NCI-H2196 treated with DMSO at 0.1 percent for 48 hours (cell line): ENCODE data around the gene TSPAN5.

Source experiments
- DNase-seq: peaks from one replicate; lab custom pipeline; 2025; ENCODE audit not compliant: unreplicated experiment; lab: John Stamatoyannopoulos, UW

Gene TSPAN5

DNA sequence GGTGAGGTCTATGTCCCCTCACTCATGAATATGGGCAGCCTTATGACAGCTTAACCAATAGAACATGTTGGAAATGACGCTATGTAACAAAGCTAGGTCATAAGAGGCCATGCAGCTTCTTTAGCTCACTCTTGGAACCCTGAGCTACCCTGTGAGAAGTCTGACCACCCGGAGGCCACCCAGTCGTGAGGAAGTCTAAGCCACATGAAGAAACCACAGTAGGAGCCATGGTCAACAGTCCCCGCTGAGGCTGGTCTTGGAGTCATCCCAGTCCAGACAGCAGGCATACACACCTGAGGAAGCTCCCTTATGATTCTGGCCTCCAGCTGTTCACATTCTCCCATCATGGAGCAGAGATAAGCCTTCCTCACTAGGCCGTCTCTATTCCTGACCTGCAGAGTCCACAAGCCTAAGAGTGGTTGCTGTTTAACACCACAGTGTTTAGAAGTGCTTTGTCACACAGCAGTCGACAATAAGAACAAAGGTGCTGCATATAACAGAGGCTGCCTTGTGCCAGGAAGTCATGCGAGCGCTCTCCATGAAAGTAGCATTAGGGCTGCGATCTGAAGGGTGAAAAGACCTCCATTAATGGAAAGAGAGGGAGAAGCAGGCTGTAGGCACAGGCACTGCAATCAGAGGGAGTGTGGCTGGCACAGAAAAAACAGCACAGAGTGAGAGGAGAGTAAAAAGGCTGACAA is 38.2 kb downstream of the TSPAN5 start:
- no peak for DNase-seq

DNA sequence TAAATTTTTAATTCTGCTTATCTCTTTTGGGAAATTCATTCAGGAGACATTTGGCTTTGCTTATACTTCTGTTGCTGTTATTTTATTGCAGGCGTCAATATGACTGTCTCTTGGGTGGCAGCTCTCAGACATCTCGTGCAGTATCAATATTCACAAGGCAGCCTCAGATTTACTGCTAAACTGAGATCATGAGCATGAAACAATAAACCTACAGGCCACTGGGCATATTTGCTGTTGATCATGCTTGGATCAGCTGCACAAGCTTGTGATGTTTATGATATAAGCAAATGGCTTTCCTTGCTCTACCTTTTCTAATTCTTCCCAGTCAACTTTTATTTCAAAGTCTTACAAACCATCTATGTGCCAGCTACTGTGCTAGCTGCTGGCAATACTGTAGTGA is 39.2 kb downstream of the TSPAN5 start:
- no peak for DNase-seq

DNA sequence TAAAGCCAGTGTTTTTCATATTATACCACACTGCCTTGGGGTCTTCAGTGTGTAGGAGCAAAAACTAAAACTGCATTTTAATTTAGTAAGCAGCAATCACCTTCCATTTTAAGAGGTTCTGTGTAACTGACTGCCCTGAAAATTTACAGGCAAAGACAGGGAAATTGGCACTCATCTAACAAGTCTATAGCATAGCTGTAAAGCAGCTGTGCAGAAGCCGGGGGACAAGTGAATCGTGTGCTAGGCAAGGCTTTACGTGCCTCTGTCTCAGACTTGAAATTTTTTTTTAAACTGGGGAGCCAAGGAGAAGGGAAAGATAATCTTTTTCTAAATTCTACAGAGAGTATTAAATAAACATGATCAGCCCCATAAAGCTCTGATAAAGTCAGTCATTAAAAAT is 39.7 kb downstream of the TSPAN5 start:
- no peak for DNase-seq

DNA sequence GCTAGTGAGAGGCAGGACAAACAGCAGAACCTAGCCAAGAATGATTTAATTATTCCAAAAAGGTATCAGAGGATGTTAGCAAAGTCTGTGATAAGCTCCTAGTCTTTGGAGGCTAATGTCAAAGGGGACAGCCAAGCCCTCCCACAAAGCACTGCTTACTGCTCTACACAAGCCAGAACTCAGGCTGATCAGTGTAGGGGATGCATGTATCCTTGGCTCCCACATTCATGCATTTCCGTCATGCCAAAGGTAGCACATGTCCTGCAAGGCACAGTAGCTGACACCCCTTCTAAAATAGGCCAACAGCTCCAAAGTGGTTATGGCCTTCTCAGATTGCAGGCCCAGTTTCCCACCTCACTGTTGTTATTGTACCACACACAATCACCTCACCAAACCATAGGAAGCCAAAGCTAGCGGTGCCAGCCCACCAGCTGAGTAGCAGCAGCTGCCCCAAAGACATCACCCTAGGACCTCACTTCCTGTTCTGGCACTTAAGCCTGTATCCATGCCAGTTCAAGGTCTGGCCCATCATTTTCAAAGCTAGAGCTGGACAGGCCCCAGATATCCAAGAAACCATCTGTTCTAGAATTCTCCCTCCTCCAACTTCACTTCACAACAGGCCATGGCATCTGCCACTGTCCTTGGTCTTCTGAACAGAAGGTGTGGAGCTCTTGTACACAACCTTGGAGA is 40.9 kb downstream of the TSPAN5 start:
- DNase-seq = no peak

DNA sequence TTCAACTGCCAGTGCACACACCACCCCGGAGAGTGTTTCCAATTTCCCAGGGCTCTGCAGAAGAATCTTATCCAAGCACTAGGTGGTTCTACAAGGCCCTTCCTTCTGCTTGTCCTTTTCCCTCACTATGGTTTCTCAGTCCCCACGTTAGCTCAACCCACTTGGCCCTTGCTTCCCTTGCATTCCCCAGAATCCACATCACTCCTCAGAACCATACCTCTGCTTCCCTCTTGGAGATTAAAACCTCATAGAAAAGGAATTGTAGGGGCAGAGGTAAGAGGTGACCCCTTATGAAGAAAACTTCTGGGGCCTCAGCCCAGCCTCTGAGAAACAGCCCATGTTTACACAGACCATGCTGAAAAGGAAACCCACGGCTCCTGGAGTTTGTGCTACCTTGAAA is 42.4 kb downstream of the TSPAN5 start:
- no peak for DNase-seq

DNA sequence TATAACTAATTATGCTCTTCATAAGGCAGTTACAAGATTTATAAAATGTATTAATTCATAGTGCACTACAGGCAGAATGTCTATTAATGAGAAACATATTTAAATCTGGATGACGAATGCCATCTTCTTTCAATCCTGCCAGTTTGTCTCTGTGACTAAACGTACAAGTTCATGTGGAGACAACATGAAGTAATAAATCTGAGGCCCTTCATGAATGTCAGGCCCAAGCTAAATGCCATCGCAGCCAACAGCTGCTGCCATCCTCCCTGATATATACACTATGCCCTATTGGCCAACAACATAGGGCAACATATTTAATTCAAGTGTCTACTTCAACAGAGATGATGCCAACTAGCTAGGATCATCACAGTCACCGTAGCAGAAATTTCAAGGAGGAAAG is 43.7 kb downstream of the TSPAN5 start:
- no peak for DNase-seq

DNA sequence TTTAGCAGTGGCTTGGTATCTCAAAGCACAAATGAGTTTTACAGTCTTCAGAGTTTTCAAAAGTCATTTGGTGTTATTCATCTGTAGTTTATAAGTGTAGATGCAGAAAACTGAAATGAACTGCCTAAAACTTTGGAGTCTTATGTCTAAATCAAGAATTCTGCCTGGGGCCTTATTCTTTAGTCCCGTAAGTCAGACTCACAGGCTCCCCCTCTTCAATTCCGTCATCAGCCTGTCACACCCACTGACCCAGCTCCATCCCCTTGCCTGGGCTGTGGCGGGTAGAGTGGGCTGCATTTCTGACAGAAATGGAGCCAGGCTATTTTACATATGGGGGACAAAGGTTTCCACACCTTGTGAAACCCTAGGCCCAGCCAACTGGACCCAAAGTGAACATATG is 44.3 kb downstream of the TSPAN5 start:
- DNase-seq = no peak

DNA sequence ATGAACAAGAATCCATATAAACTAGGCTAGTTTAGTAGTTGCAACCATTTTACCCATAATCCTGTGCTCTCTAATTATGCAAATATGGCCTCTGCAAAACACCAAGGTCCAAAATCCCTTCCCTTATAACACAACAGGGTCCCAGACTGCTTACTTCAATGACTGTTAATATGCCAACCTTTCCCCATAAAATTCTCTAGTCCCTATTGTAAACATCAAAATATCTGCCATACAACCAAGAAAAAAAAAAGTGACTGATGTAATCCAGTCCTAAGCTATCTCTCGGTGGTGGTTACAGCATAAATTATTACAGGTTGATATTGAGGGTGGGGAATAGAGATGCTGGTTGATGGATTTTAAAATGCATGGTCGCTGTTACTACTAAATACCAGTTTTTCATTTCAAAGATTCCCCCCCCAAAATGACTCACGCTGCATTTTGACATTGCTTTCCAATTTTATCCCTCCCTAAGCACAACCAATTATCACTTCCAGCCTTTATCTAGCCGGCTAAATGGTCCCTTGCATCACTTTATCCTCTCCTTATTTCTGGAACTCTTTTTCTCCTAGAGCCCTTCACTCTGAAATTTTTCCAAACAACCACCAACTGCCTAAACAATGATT is 44.8 kb downstream of the TSPAN5 start:
- DNase-seq = no peak

DNA sequence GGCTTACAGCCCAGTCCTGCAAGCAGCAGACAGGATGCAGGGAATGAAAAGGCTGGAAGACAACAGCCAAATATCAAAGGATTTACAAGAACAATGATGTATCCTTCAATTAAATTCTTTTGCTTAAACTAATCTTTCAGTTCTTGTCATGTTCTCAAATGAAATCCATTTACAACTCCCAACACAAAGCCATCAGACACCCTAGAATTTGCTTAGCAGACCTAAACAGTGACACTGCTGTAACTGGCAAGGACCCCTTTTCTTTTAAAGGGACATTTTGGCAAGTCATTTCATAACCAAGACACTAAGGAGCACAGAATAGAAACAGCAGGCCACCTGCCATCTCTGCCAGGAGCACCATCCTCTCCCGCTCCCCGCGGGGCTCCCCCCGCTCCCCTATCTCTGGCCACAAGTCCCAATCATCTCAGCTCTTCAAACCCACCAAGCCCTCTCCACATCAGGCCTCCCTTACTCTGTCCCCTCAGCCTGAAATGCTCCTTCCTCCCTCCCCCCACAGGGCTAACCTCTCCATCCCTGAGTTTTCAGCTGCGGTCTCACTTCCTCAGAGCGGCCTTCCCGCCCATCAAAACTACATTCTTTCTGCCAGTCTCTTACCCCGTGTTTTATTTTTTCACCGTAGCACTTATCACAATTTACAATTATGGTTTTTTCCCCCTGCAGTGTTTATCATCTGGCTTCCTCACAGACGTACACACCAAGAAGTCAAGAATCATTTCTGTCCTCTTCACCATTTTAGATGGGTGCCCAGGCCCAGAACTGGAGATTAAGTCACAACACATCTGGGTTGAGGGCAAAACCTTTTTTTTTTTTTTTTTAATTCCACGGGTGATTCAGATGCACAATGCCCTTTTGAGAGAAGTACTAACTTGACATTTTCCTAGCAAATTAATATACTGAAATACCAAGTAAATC is 45.8 kb downstream of the TSPAN5 start:
- DNase-seq = no peak

DNA sequence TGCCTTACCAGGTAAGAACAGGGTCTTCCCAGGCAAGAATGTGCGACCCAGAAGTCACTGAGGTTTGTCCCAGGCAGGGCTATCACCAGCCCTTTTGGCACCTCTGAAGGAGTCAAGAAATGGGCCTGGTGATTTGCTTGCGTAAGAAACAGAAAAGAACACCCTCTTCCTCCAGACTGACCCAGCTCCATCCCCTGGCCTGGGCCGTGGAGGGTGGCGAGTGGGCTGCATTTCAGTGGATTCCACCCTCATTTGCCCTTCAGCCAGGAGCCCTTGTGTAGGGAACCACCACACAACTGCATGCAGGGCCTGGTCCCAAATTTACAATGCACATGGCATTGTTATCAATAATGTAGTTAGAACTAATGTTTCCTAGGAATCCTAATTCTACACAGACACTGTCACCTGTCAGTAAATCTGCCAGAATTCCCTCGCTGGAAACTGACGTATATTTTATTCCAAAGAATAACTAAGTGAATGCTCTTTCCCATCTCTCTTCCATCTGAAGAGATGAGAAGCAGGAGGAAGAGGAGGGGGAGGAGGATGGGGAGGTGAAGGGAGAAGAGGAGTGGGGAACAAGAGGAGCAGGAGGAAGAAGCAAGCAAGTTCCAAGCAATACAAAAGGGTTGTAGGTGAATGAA is 46.6 kb downstream of the TSPAN5 start:
- DNase-seq = no peak

DNA sequence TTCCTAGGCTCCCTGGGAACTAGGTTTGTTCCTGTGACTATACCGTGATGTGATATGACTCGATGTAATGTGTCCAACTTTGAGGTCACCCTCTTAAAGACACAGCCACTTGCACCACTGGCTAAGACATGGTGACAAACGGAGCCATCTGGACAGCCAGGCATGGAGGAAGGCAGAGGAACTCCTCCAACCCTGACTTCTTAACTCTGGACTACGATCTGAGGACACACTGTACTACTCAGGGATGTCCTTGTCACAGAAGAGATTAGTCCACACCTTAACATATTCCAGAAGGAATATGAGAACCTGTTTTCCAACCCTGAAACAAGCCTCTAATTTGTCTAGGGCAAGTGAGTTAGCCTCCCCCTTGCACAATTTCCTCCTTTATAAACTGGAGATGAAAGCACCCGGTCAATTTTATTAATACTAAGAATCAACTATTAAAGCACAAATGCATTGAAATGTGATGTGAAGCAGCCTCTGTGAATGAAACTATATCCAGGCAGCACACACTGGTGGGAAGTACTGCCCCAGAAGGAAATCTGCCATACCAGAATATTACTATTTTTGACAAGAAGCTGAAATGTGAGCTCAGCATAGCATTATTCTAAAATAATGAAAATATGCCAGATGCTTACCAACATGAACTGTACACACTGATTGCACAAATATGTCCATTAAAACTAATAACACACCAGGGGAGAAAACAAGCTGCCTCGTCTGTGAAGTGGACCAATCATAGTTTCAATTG is 47.3 kb downstream of the TSPAN5 start:
- no peak for DNase-seq

DNA sequence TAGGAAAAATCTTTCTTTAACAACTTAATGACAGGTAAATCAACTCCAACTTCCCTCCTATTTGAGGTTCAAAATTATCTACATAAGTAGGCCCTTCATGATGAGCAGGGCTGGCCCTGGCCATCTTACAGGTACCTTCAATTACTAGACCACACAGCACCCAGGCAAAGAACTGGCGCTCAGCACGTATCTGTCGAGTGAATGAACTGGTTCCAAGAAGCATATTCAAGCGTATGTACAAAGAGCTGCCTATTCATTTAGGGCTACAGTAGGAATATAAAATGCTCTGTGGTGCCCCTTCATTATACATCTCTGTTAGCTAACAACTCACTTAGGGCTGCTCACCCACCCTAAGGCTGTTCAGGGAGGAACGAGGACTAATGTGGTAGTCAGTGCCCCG is 48.0 kb downstream of the TSPAN5 start:
- no peak for DNase-seq

DNA sequence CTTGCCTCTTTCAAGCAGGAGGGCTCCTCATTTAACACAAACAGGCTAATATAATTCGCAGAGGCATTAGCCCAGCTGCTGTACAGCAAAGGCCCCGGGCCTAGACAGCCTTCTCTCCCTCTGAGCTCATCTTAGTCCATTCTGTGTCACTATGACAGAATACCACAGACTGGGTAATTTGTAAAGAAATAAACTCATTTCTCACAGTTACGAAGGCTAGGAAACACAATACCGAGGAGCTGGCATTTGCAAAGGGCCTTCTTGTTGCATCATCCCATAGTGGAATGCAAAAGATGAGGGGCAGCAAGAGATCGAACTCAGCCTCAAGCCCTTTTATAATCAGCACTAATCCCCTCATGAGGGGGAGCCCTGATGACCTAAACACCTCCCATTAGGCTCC is 48.5 kb downstream of the TSPAN5 start:
- DNase-seq = no peak

DNA sequence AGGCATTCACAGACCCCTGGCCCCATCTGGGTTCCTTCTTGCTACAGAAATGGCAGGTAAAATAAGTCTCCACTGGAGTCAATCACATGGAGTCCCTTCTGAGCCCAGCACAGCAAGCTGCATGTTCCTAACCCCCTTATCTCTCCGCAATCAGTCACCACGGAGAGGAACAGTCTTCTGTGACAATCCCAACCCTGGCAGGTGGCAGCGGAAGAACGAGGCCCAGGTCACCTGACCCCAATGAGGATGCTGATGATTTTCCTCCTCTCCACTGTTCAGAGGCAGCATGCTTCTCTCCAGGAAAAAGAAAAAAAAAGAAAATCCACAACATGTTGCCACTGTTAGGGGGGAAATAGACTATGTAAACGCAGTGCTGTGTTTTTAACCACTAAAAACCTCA is 50.1 kb downstream of the TSPAN5 start:
- no peak for DNase-seq

DNA sequence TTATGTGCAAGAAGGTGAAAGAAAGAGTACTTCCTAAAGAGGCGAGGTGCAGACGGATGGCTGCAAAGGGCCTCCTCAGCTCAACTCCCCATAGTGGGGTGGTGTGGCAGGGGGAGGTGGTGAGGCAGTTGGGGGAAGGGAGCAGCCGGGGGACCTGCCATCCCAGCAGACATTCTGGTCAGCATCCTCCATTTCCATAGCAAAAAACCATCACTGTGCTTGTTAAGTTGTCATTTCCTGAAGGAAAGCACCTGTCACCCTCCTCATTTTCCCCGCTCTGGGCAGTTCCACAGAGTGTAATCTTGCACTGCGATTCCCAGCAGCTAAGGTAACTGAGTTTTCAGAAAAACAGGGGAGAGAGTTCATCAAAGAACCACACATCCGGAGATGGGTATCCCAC is 51.5 kb downstream of the TSPAN5 start:
- no peak for DNase-seq

DNA sequence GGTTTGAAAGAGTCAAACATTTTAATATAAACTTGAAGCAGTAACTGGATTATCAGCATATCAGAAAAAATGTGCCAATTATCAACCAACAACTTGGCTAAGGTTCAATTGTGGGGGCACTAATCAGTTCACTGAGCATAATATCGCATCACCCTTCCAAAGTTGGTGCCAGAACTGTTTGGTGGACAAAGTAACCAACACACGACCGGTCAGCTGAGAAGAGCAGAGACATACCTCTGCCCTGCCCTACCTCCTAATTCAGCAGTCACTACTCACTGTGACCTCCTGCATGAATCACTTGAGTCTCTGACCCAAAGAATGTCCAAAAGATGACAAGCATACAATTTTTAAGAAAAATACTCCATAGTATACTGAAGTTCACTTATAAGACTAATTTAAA is 53.2 kb downstream of the TSPAN5 start:
- DNase-seq = no peak

DNA sequence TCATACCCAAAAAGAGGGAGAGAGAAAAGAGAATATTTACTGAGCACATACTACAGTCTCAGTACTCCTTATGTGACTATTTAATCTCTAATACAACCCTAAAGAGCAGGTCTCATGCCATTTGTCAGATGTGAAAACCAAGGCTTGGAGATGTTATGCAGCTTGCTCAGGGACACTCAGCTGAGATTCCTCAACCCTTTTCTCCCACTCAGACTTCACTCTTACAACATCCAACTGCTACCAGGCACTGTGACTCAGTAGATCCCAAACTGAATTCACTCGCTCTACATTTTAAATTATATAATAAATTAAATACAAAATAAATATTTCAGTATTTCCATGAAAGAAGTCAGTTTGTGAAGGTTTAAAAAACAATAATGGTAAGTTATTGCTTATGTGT is 53.7 kb downstream of the TSPAN5 start:
- no peak for DNase-seq

DNA sequence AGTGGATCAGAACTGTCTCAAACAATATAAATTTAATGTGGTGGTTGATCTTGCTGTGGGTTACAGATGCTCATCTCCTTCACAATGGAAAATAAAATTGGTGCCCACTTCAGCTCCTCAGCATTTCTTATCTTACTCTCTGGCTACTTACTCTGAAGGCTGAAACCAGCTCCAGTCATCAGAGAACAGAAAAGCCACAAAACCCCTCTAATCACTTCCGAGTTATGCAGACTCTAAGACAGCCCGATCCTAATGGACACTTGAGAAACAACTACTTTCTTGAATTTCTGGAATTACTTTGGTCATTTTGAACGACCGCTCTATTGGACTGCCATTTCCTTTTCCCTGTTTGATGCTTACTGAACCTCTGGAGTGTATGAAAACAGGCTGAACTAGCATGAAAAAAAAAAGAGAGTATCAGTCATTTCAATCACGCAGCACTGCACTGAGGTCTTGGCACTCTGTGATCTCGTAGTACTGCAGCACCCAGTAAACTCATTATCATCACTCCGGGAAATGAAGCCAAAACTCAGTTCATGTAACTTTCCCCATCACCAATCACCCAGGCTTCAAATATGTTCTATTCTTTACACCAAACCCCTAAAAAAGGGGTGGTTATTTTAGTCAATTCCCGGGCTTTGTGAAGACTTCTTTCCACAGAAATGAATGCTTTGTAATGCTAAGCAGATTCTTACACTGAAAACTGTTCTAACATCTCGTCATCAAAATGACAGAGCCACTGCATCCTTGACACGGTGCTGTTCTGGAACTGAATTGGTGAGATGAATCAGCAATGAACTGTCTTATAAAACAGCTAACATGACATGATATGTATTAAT is 54.5 kb downstream of the TSPAN5 start:
- DNase-seq = no peak

DNA sequence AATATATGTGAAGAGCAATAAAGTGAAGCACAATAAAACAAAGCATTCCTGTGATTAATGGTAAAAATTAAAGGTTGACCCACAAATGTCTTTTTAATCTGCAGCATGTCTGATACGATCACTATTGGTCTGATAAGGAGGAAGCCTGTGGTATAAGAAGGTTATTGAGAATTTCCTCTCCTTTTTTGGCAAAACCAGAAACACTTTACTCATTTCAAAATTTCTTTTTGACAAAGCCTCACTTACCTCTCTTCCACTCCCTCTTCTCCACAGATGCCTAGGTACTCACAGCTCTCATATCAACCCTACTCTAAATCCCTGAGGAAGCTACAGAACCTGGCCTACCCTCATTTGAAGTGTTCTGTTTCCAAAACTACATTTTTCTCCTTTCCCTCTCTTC is 56.1 kb downstream of the TSPAN5 start:
- no peak for DNase-seq
